ENCODE data around the gene ZNF45.

- no peak for TF ChIP-seq POLR2A (IDR thresholded peaks at IDR 0.05; ENCODE audit: low read depth, low read length)
- no peak for TF ChIP-seq POLR2AphosphoS5 (IDR thresholded peaks at IDR 0.05; ENCODE audit: low read depth, low read length)
Observed at GRCh38 chr19:43960411-43960810, 25.3 kb upstream of the ZNF45 start.
